Umbilical cord (tissue), 2 donors: ENCODE data around the gene NEDD8. TPM values are rescaled to one million over a fixed set of nuclear protein-coding genes. Genes with fewer than 3 reads are reported as not detected.
"Not testable (repeated sequence)": the region's sequence is repeated elsewhere in the genome, so short reads cannot be mapped to it uniquely, and the experiment has no call there.

ENCODE experiments used
- DNase-seq: peaks from one replicate; pipeline ENCODE4 v3.0.0-alpha.2; 2015; ENCODE audit warnings: low spot score
- total RNA-seq: library from RNA; depleted of rRNA; stranded (reverse); fragments of >200 nt; gene quantifications from one replicate; pipeline ENCODE4 v1.2.3, GENCODE V29; 2014; ENCODE audit warnings: low replicate concordance; ENCODE audit not compliant: insufficient read depth

Gene NEDD8
- total RNA-seq, 1 donor from 2014 or later = 68.6 TPM

- no peak for DNase-seq
Observed at GRCh38 chr14:24226473-24226872, 5.7 kb downstream of the NEDD8 start.

GRCh38 chr14:24224618-24225071 lies 7.5 kb downstream of the NEDD8 start:
- DNase-seq = no peak

- DNase-seq = not testable (repeated sequence)
Observed at GRCh38 chr14:24222987-24223386, 9.2 kb downstream of the NEDD8 start.

- no peak for DNase-seq
Observed at GRCh38 chr14:24219521-24219920, 12.6 kb downstream of the NEDD8 start.

- DNase-seq = no peak
Observed at GRCh38 chr14:24219080-24219479, 13.1 kb downstream of the NEDD8 start.

- DNase-seq = not testable (repeated sequence)
Observed at GRCh38 chr14:24216876-24217275, 15.3 kb downstream of the NEDD8 start.

- no peak for DNase-seq
Observed at GRCh38 chr14:24216345-24216699, 15.8 kb downstream of the NEDD8 start.

- peak; percentile 95 for DNase-seq
Observed at GRCh38 chr14:24215495-24216344, 16.4 kb downstream of the NEDD8 start, which contains the start of gene MDP1. Gene MDP1 (minus strand): TSS chr14:24216066. CDS start chr14:24215955, 111 bp downstream.

- DNase-seq = no peak
Observed at GRCh38 chr14:24213866-24214662, 18.1 kb downstream of the NEDD8 start.

- peak; percentile 99 for DNase-seq
Observed at GRCh38 chr14:24212924-24213865, 19.0 kb downstream of the NEDD8 start, which contains the start of gene CHMP4A. Gene CHMP4A (minus strand): TSS chr14:24213488. CDS start chr14:24213439, 49 bp downstream.

GRCh38 chr14:24211311-24211710 lies 20.9 kb downstream of the NEDD8 start:
- DNase-seq = no peak

GRCh38 chr14:24207625-24208024 lies 24.5 kb downstream of the NEDD8 start:
- DNase-seq = no peak

GRCh38 chr14:24207104-24207551 lies 25.0 kb downstream of the NEDD8 start:
- DNase-seq = no peak

GRCh38 chr14:24206260-24207103 lies 25.7 kb downstream of the NEDD8 start:
- DNase-seq = no peak

GRCh38 chr14:24204163-24205146 lies 27.7 kb downstream of the NEDD8 start:
- DNase-seq = no peak

GRCh38 chr14:24203249-24203886 lies 28.8 kb downstream of the NEDD8 start:
- not testable (repeated sequence) for DNase-seq

GRCh38 chr14:24202538-24202937 lies 29.6 kb downstream of the NEDD8 start:
- not testable (repeated sequence) for DNase-seq

- DNase-seq = no peak
Observed at GRCh38 chr14:24198814-24199524, 33.2 kb downstream of the NEDD8 start.
